ENCODE measurements around the gene UPP1. TPM values are rescaled to one million over a fixed set of nuclear protein-coding genes. Genes with fewer than 3 reads are reported as not detected.
A peak's percentile ranks its signal among the peaks of the same experiment; 100 is the strongest.

Gene UPP1
- total RNA-seq = 48.9 and 52.9 TPM in 2 replicates

DNA sequence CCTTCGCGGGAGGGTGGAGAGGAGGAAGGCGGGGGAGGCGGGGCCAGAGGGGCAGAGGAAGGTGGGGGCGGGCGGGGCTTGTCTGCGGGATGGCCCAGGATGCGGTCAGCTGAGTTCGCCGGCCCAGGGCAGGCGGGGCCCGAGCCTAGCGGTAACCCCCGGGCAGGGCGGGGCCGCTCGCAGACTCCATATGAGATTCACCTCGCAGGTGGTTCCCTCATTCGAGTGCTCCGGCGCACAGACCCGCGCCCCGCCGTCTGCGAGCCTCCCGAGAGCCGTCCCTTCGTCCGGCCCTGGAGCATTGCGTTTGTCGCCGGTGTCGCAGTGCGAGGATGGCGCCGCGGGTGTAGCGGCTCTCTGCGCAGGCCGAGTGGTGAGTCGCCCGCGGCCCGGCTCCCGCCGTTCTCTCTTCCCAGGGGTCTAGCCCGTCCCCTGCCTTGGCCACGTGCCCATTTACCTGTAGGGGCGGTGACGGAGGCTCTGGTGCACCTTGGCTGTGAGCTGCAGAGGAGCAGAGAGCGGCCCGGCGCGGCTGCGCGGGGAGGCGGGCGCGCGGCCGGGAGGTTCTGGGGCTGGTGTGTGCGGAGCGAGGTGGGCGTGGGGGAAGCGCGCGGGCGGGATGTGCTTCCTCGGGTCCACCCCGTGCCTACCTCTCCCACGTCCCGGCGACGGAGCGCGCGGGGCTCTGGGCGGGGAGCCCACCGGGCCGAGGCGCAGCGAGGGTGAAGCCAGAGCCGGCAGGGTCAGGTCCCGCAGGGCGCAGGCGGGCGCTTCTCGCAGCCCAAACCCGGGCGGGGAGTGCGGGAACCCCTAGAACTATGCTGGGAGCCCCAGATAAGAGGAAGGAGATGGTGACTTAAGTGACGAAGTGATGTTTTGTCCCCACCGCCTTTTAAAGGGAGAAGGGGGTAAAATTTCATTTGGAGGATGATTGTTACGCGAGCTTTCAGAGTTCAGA, at the start of gene UPP1:
UPP1 (plus strand) TSS at position 220 of the 958 bp plus-strand sequence. CDS start 5,519 bp downstream, outside the sequence.
- Mint-ChIP-seq H3K27ac (peak within 1 kb of the TSS; percentile 91), H3K27me3 (ENCODE audit: low read depth) (no peaks in the 10 kb centered on the region), H3K36me3 (ENCODE audit: low read depth) (peaks cover 51% of the 10 kb centered on the region), H3K9me3 (no peaks in the 10 kb centered on the region), H3K4me3 (ENCODE audit: low read depth) (peak within 1 kb of the TSS; percentile 71), H3K4me1 (ENCODE audit: low read depth) (peaks cover 67% of the 10 kb centered on the region)
- peak; percentile 88 for DNase-seq (ENCODE audit: low spot score)
- intact Hi-C loops (cut with micrococcal nuclease) = loop anchor here (1.0 to 5.0 kb wide), 7 partner anchors 8 to 217 kb away; partner anchors contain the start of gene HUS1

DNA sequence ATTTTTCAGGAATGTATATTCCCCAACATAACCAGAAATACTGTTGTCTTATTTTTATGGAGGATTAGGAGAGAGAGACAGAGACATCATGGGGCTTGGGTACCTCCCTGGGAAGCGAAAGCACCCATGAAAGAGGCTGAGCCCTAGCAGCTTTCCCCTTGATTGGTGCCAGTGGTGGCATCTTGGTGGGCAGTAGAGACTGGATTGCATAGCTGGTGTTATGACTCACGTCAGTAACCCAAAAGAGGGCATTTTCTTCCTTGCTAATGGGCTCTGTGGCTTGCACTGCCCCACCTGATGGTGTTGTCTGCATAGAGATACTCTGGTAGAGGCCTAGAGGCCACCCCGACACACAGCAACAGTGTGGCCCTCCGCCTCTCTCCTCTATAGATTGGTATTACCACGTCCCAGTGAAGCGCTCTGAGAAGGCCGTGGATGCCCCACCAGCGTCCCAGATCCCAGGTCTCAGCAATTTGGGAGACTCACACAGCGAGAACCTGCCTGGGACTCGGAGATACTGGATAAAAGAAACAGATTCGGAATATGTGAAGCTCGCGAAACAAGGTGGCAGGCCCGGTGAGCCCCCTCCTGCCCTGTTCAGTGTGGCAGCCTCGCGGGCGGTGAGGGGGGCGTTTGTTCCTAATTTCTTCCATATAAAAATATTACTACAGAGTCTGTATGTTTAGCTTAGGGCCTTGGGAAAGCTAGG, 48.0 kb upstream of the UPP1 start:
- Mint-ChIP-seq H3K27me3 (ENCODE audit: low read depth) (peaks cover 27% of the 10 kb centered on the region), H3K36me3 (ENCODE audit: low read depth) (no peaks in the 10 kb centered on the region), H3K27ac (peak overlapping the region; percentile 47), H3K9me3 (no peaks in the 10 kb centered on the region), H3K4me1 (ENCODE audit: low read depth) (peaks cover 26% of the 10 kb centered on the region), H3K4me3 (ENCODE audit: low read depth) (no peak overlapping the region)
- intact Hi-C loops (cut with micrococcal nuclease) = loop anchor here (2.0 kb wide), 1 partner anchor 48 kb away; no protein-coding TSS in a partner anchor
- DNase-seq (ENCODE audit: low spot score) = no peak

DNA sequence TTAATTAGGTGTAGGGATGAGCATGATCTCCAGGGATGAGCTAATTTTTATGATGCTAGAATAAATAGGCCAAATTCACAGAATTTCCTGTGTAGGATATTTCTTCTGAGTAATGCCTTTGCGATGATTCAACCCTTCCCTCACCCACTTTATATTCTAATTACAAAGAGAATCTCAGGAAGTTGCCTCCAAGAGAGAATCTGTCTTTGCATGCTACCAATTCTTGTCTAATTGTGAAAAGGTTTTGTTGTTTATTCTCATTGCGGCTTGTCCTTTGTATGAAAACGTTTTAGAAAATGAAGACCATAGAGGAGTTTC, 47.5 kb upstream of the UPP1 start:
- Mint-ChIP-seq H3K4me1 (ENCODE audit: low read depth) (peaks cover 23% of the 10 kb centered on the region), H3K9me3 (no peaks in the 10 kb centered on the region), H3K4me3 (ENCODE audit: low read depth) (no peak overlapping the region), H3K27me3 (ENCODE audit: low read depth) (peaks cover 22% of the 10 kb centered on the region), H3K27ac (peak overlapping the region; percentile 47), H3K36me3 (ENCODE audit: low read depth) (no peaks in the 10 kb centered on the region)
- intact Hi-C loops (cut with micrococcal nuclease) = loop anchor here (2.0 kb wide), 1 partner anchor 49 kb away; no protein-coding TSS in a partner anchor
- no peak for DNase-seq (ENCODE audit: low spot score)

DNA sequence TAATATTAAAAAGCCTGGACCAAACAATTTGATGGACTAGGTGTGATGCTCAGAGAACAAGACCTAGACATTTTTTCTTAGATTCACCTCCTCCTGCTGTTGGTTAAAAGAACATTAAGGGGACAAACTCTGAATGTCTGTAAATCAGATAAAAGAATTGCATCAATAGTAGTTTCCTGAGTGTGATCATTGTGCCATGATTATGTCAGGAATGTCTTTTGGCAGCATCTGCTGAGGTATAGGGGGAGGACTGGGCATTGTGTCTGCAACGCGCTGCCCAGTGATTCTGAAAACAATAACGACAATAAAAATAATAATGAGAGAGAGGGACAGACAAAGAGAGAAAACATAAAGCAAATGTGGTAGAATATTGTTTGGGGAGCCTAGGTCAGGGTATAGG, 46.8 kb upstream of the UPP1 start:
- Mint-ChIP-seq H3K36me3 (ENCODE audit: low read depth) (no peaks in the 10 kb centered on the region), H3K4me3 (ENCODE audit: low read depth) (no peak overlapping the region), H3K27me3 (ENCODE audit: low read depth) (peaks cover 16% of the 10 kb centered on the region), H3K4me1 (ENCODE audit: low read depth) (peaks cover 25% of the 10 kb centered on the region), H3K27ac (peak overlapping the region; percentile 74), H3K9me3 (no peaks in the 10 kb centered on the region)
- intact Hi-C loops (cut with micrococcal nuclease) = no loop called here
- DNase-seq (ENCODE audit: low spot score) = no peak

DNA sequence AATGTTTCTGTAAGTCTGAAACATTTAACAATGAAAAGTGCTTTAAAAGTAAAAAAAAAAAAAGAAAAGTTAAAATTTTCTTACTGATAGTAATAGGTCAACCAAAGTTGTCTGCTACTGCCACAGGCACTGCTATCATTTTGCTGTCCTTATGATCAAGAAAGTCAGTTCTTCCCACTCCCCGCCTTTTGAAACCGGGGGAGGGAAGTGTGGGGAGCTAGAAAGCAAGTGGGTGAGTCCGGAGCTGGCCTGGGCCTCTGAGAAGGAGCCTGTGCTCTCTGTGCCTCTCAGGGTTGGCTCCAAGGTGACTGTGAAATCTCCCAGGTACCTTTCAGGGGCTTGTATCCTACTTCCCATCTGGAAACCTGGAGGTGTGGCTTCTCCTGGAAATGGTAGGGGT, 46.4 kb upstream of the UPP1 start:
- no peak overlapping the region for H3K4me3 Mint-ChIP-seq (ENCODE audit: low read depth)
- H3K27me3 Mint-ChIP-seq (ENCODE audit: low read depth) = peaks cover 12% of the 10 kb centered on the region
- no peaks in the 10 kb centered on the region for H3K9me3 Mint-ChIP-seq
- peaks cover 25% of the 10 kb centered on the region for H3K4me1 Mint-ChIP-seq (ENCODE audit: low read depth)
- no peaks in the 10 kb centered on the region for H3K36me3 Mint-ChIP-seq (ENCODE audit: low read depth)
- intact Hi-C loops (cut with micrococcal nuclease) = no loop called here
- H3K27ac Mint-ChIP-seq = no peak overlapping the region
- no peak for DNase-seq (ENCODE audit: low spot score)

DNA sequence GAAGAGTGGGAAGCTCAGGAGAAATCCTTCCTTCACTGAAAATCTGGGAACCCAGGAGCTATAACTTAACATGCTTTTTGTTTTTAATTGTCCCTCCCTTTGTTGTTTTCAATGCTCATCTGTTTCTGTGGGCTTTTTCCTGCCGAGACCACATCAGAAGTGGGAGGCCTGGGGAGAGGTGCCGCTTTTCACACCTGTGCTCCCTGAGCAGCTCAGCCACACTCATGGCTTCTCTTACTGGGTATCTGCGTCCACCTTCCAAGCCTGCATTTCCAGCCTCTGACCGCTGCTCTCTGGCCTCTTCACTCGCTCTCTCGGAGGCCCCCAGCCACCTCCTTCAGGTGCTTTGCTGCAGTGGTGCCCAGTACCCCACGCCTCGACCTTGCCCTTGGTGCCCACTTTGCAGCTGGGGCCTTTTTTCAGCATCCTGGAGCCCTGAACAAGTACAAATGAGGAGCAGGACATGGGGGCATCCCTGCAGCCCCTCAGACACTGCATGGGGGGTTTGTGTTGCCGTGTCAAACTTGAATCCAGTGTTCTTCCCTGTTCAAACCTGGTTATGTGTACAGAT, 43.8 kb upstream of the UPP1 start:
- Mint-ChIP-seq H3K36me3 (ENCODE audit: low read depth) (no peaks in the 10 kb centered on the region), H3K4me3 (ENCODE audit: low read depth) (no peak overlapping the region), H3K4me1 (ENCODE audit: low read depth) (peaks cover 25% of the 10 kb centered on the region), H3K9me3 (no peaks in the 10 kb centered on the region), H3K27me3 (ENCODE audit: low read depth) (peaks cover 1% of the 10 kb centered on the region), H3K27ac (no peak overlapping the region)
- intact Hi-C loops (cut with micrococcal nuclease) = no loop called here
- DNase-seq (ENCODE audit: low spot score) = no peak

DNA sequence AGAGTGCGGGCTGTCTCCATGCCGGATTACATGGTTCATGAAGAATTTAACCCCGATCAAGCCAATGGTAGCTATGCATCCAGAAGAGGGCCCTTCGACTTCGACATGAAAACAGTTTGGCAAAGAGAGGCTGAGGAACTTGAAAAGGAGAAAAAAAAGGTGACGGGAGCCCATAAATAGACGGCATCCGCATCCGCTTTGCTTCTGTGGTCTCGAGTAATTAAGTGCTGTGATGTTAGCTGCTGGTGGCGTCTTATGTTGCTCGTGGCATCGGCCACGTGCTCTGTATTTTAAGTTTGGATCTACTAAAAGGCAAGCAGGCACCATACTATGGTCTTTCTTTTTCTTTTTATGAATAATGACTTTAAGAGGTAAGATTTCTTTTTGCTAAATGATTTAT, 42.6 kb upstream of the UPP1 start:
- H3K4me1 Mint-ChIP-seq (ENCODE audit: low read depth) = peaks cover 19% of the 10 kb centered on the region
- no peak overlapping the region for H3K27ac Mint-ChIP-seq
- H3K4me3 Mint-ChIP-seq (ENCODE audit: low read depth) = no peak overlapping the region
- H3K27me3 Mint-ChIP-seq (ENCODE audit: low read depth) = peaks cover 1% of the 10 kb centered on the region
- intact Hi-C loops (cut with micrococcal nuclease) = no loop called here
- no peak for DNase-seq (ENCODE audit: low spot score)
- H3K9me3 Mint-ChIP-seq = no peaks in the 10 kb centered on the region
- no peaks in the 10 kb centered on the region for H3K36me3 Mint-ChIP-seq (ENCODE audit: low read depth)

DNA sequence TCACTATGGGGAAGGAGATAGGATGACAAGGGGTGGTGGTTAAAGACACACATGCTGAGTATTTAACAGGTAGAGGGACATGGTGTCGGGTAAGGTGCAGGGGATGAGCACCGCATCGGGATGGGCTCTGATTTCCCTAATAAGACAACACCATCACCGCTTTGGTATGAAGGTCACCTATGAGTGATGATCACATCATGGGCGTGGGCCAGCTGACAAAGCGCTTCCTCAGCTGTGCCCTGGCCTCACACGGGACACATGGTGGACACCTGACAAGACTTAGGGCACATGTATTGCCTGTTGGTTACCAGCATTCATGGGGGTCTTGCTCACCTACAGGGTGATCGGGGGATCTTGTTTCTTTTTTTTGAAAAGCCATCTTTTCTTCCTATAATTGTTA, 41.0 kb upstream of the UPP1 start:
- Mint-ChIP-seq H3K27ac (no peak overlapping the region), H3K4me3 (ENCODE audit: low read depth) (no peak overlapping the region), H3K9me3 (no peaks in the 10 kb centered on the region), H3K27me3 (ENCODE audit: low read depth) (peaks cover 1% of the 10 kb centered on the region), H3K4me1 (ENCODE audit: low read depth) (peaks cover 13% of the 10 kb centered on the region), H3K36me3 (ENCODE audit: low read depth) (no peaks in the 10 kb centered on the region)
- no peak for DNase-seq (ENCODE audit: low spot score)
- intact Hi-C loops (cut with micrococcal nuclease) = no loop called here

DNA sequence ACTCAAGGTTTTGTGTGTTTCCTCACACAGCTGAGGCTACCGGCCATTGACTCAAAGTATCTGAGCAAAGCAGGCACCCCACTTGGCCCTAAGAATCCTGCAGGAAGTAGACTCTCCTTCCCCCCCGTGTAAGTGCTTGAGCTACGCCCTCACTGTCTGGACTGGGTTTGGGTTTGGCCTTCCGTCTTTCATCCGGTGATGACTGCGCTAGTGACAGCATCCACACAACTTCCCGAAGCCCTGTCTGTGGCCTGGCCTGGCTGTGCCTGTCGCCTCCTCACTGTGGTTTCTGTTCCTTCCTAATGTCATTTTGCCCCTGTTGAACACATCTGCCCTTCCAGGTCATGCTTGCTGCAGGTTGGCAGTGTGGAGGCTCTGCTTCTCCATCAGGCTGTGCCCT, 39.2 kb upstream of the UPP1 start:
- intact Hi-C loops (cut with micrococcal nuclease) = no loop called here

DNA sequence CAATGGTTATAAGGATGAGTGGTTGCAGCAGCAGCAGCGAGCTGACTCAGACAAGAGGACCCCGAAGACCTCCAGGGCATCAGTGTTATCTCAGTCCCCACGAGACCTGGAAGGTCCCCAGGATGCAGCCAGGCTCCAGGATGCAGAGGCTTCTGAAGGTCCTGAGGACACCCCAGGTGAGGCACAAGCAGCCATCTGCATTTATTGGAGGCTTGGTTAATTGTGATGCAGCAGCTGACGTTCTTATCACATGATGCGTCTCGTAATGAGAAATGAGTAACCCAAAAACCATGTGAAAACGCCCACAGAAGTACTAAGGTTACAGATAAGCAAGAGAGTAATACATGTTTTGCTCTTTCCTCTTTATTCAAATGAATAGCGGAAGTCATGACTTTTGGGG, 36.3 kb upstream of the UPP1 start:
- H3K4me3 Mint-ChIP-seq (ENCODE audit: low read depth) = no peak overlapping the region
- H3K27me3 Mint-ChIP-seq (ENCODE audit: low read depth) = peaks cover 2% of the 10 kb centered on the region
- H3K9me3 Mint-ChIP-seq = peaks cover 9% of the 10 kb centered on the region
- no peak overlapping the region for H3K27ac Mint-ChIP-seq
- H3K36me3 Mint-ChIP-seq (ENCODE audit: low read depth) = no peaks in the 10 kb centered on the region
- no peak for DNase-seq (ENCODE audit: low spot score)
- peaks cover 11% of the 10 kb centered on the region for H3K4me1 Mint-ChIP-seq (ENCODE audit: low read depth)
- intact Hi-C loops (cut with micrococcal nuclease) = loop anchor here (1.0 to 2.0 kb wide), 2 partner anchors 18 to 33 kb away; partner anchors contain the start of gene C7orf57

More for the DNA sequence above, 39.2 kb upstream of the UPP1 start:
- H3K27ac Mint-ChIP-seq = no peak overlapping the region
- H3K9me3 Mint-ChIP-seq = no peaks in the 10 kb centered on the region
- DNase-seq (ENCODE audit: low spot score) = no peak
- no peak overlapping the region for H3K4me3 Mint-ChIP-seq (ENCODE audit: low read depth)
- H3K4me1 Mint-ChIP-seq (ENCODE audit: low read depth) = peaks cover 14% of the 10 kb centered on the region
- H3K36me3 Mint-ChIP-seq (ENCODE audit: low read depth) = no peaks in the 10 kb centered on the region
- peaks cover 1% of the 10 kb centered on the region for H3K27me3 Mint-ChIP-seq (ENCODE audit: low read depth)

DNA sequence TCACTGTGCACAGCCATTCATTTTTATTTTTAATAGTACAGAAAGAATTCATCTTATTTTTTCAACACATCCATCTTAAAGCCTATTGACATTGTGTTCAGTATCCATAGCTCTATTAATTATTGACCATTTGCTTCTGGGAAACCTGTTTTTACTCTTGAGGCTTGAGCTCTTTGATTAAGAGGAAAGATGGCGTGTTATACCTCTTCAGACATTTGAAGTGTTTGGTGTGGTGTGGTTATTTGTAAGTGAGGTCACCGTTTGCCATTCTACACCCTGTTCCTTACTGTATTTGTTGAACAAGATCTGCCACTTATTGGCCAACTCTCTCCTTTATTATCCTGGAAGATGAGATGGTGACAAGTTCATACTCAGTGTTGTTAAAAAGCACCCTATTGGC, 35.3 kb upstream of the UPP1 start:
- H3K27ac Mint-ChIP-seq = no peak overlapping the region
- no peak for DNase-seq (ENCODE audit: low spot score)
- peaks cover 9% of the 10 kb centered on the region for H3K9me3 Mint-ChIP-seq
- H3K27me3 Mint-ChIP-seq (ENCODE audit: low read depth) = peaks cover 2% of the 10 kb centered on the region
- no peak overlapping the region for H3K4me3 Mint-ChIP-seq (ENCODE audit: low read depth)
- H3K36me3 Mint-ChIP-seq (ENCODE audit: low read depth) = no peaks in the 10 kb centered on the region
- peaks cover 11% of the 10 kb centered on the region for H3K4me1 Mint-ChIP-seq (ENCODE audit: low read depth)
- intact Hi-C loops (cut with micrococcal nuclease) = loop anchor here (1.0 to 2.0 kb wide), 2 partner anchors 19 to 32 kb away; partner anchors contain the start of gene C7orf57

DNA sequence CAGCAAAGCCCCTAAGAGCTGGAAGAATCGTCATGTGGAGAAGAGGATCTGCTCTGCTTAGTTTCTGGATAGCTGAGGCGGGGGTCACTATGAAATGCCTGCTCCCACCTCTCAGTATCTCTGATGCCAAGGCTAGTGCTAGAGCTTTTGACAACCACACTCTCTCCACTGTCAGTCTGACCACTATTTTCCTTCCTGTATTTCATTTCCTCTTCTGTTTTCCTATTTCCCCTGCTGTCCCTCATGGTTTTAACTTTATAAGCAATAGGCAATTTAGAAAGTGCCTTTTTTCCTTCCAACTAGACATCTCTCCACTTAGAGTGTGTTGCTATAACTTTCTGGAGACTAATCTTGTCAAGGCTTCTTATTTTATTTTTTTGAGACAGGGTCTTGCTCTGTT, 30.1 kb upstream of the UPP1 start:
- peaks cover 16% of the 10 kb centered on the region for H3K27me3 Mint-ChIP-seq (ENCODE audit: low read depth)
- H3K4me1 Mint-ChIP-seq (ENCODE audit: low read depth) = no peaks in the 10 kb centered on the region
- H3K36me3 Mint-ChIP-seq (ENCODE audit: low read depth) = no peaks in the 10 kb centered on the region
- H3K27ac Mint-ChIP-seq = no peak overlapping the region
- peaks cover 20% of the 10 kb centered on the region for H3K9me3 Mint-ChIP-seq
- no peak overlapping the region for H3K4me3 Mint-ChIP-seq (ENCODE audit: low read depth)
- intact Hi-C loops (cut with micrococcal nuclease) = no loop called here
- DNase-seq (ENCODE audit: low spot score) = no peak
